GM21529 (cell line): Measurements from ENCODE around the gene DPH1.
"Not testable (repeated sequence)": the region's sequence is repeated elsewhere in the genome, so short reads cannot be mapped to it uniquely, and the experiment has no call there.

Experiments
- ATAC-seq: cut with Tn5 transposase; IDR thresholded peaks from one replicate; pipeline ENCODE4 v1.9.1; 2021; ENCODE audit not compliant: unreplicated experiment

Gene DPH1

DNA sequence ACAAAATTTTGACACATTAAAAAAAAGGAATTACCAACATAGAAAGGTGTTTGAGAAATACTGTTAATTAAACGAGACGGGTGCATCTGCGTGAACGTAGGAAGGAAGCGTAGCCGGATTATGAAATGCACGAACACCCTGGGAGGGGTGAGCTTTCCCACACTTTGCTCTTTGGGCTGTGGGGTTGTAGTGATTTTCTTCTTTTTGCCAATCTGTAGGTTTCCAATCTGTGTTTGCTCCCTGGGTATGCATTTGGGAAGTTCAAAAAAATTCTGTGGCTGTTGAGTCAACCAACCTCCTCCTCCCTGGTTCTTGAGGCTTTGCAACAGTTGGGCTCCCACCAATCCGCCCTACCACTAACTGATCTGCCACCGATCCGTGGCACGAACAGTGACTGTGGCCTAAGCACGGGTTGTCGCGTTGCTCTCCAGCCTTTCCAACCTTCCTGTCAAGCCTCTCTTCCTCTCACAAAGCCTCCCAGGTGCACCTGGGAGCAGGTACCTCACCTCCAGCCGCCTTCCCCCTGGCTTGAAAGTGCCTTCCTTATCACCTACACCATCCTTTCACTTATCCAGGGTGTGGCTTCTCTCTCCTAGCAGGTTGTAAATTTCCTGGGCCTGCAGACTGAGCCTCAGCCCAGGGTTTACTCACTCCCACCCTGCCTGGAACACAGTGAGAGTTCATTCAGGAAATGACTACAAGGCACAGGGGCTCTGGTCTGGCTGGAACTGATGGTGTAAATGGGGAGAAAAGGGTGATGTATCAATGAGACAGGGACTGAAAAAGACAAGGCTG is 21.4 kb upstream of the DPH1 start:
- ATAC-seq = no peak

GRCh38 chr17:2009737-2010136 is 20.2 kb upstream of the DPH1 start:
- ATAC-seq = no peak

DNA sequence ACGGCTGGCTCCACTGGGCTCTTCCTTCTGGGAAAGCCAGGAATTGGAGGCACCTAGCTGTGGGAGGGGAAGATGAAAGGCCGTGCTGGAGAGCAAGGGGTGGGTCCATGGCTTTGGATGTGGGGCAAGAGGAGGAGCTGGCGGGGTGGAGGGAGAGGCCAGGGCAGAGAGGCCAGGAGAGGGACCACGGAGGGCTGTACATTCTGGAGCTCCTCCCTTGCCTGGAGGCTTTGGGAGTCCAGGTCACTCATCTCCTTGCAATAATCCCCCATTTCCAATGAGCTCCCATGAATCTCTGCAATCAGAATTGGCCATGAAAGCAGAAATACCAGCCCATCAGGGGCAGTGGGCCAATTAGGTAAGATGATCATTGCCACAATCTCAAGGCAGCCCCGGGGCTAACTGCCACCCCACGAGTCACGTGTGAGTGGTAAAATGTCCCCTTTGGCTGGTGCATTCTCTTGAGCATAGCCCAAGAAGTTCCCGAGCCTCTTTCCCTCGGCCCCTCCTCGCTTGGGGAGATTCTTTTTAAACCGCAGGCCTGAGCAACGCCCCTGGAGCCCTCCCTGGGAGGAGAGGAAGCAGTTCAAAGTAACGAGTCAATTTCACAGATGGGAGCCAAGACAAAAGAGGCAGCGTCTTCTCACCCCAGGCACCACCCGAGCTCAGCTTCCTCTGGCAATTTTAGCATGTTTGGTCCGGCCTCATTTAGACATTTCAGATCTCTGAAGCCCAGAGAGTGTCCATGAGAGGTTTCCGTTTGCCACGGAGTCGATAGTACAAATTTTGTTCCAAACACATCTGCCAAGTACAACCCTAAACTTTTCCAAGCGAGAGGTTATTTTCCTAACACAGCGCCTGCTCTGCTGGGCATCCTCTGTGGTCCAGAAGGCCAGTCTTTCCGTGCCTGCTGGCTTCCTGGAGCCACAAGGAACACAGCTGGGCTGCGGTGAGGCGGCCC is 18.3 kb upstream of the DPH1 start:
- no peak for ATAC-seq

DNA sequence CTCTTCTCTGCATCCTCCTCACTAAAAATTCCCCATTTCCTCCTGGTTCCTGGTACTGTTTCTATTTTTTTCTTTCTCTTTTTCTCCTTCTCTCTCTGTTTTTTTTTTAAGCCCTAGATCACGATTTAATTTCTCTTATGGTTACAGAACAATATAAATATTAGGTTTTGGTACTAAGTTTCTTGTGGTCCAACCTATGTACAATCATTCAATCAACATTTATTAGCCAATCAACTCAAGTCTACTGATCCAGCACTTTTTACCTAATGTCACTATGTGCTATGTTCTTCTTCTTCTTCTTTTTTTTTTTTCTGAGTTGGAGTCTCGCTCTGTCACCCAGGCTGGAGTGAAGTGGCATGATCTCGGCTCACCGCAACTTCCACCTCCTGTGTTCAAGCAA is 17.5 kb upstream of the DPH1 start:
- no peak for ATAC-seq

DNA sequence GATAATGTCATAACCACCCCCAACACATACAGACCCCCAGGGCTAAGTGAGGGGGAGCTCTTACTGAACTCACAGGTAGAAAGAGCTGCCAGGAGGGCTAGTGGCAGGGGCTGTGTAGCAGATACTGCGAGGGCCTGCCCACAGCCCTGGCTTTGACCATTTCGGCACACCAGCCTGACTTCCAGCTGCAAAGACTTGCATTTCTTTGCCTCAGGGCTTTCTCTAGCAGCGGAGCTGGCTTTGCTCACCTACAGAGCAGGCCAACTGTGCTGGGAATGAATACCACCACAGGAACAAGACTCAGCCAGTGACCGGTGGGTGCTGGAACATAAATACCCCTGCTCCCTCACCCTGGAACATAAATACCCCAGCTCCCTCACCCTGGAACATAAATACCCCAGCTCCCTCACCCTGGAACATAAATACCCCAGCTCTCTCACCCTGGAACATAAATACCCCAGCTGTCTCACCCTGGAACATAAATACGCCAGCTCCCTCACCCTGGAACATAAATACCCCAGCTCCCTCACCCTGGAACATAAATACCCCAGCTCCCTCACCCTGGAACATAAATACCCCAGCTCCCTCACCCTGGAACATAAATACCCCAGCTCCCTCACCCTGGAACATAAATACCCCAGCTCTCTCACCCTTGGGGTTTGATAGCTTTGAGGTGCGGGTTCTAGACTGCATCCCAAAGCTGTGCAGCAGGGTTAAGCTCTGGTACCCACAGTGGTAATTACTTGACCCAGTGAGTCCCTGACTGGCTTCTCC is 16.5 kb upstream of the DPH1 start:
- ATAC-seq = not testable (repeated sequence)

- no peak for ATAC-seq
Measured at GRCh38 chr17:2013994-2014317, 16.0 kb upstream of the DPH1 start.

GRCh38 chr17:2015314-2015713 is 14.6 kb upstream of the DPH1 start:
- ATAC-seq = no peak

GRCh38 chr17:2016494-2016893 is 13.5 kb upstream of the DPH1 start:
- no peak for ATAC-seq

GRCh38 chr17:2017274-2017941 is 12.5 kb upstream of the DPH1 start:
- no peak for ATAC-seq

DNA sequence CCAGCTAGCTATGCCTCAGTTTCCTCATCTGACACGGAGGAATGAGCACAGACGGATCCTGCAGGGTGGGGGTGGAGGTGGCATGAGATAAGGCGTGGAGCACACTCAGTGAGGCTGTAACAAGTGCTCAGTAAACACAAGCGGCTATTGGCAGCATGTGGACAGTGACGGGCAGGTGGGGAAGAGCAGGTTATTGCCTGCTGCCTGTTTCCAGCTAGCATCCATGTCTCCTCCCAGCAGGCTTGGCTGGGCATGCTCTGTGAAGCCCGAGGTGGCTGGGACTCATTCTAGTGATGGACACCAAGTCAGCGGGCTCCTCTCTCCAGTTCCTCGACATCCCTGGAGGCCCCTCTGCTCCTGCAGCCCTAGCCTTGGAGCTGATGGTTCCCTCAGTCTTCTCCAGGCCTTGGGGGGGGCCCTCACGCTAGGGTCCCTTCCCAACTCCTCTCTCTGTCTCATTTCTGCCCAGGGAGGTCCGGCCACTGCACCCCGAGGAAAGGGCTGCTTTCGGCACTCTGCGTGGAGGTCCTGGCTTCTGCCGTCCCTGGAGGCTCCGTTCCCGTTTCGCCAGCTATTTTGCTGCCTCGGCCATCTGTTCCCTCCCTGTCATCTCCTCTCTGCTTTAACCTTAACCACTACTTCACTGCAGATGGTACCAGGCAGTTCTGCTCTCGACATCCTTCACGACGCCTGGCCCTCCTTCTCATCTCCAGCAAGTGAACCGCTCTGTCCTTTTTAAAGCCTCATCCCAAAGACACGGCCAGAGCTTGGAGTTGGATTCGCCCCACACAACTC is 11.0 kb upstream of the DPH1 start:
- ATAC-seq = no peak

GRCh38 chr17:2019723-2020122 is 10.2 kb upstream of the DPH1 start:
- no peak for ATAC-seq

DNA sequence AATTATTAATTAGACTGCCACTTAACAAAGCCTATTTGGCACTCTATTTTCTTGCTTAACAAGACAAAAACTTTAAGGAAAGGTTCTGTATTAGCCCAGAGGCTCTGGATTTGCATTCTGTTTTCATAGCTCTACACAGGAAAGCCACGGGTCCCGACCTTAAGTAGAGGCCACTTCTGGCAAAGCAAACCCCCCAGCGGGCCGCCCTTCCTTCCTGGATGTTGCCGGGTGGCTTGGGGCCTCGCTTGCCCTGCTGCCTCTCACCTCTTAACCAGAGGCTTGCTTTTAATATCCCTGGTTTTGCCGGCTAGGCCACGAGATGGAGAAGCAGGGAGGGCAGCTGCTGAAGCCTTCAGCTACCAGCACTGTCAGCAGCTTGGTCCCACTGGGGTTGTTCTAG is 9.2 kb upstream of the DPH1 start:
- ATAC-seq = no peak

DNA sequence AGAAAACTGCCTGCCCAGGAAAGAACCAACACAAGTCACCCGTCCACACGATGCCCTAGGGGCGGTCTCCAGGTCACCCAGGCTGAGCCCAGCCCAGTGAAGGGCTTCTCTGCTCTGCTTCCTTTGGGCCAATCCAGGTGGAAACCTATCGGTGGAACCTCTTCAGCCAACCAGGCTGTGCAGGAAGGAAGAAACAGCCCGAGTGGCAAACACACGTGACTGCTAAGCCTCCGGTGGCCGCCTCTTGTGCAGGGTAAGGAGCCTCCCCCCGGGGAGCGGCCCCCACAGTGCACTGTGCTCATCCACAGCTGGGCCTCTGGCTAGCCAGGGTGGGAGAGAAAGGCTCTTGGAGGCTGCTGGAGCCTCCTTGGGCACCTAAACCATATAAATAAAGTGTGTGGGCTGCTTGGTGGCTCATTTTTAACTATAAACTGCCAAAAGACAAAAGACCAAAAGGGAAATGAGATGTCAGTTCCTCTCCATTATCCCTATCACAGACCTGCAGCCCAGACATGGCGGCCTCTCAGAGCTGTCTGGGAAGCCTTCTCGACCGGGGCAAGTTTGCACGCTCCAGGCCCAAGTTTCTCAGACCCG is 7.2 kb upstream of the DPH1 start:
- no peak for ATAC-seq

DNA sequence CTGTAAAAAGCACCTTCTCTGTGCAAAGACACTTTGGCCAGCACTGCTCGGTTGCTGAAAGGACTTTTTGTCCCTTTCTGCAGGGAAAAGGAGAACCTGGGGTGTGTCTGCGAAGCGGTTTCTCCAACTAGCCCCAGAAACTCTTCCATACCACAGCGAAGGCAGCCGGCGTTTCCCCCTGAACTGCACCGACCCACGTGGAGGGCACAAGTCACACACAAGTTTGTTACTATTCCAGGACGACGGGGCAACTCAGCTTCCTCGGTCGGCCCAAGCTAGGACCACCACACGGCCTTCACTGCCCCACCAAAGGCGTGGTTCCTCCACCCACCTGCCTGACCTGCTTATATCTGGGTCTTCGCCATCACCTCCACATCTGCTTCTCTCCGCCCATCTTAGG is 6.7 kb upstream of the DPH1 start:
- no peak for ATAC-seq

GRCh38 chr17:2023692-2024571 is 6.0 kb upstream of the DPH1 start:
- ATAC-seq = no peak

GRCh38 chr17:2024572-2025219 is 5.3 kb upstream of the DPH1 start:
- no peak for ATAC-seq

DNA sequence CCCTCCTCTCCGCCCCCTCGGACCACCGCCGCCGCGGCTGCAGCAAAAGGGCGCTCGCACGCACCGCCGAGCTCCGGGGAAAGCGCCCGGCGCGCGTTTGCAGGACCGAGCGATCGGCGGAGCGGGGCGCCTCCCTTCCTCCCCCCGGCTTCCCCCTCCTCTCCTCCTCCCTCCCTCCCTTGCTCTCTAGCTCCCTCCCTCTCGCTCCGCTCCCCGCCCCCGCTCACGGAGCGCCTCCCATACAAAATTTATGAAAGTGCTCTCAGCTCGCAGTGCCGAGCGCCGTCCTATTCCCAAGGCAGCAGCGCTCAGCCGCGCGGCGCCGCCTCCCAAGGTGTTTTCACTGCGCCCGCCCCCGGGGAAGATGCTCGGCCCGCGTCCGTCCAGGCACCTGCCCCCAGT is 4.7 kb upstream of the DPH1 start, which contains the start of gene RTN4RL1:
TSS of gene RTN4RL1 (minus strand) at position 115 of the 402 bp plus-strand sequence. CDS start 469 bp downstream, outside the sequence.
- ATAC-seq = no peak
